Endothelial cell of umbilical vein (primary cell): Measurements from ENCODE around the gene OR2C3. TPM values are rescaled to one million over a fixed set of nuclear protein-coding genes. Genes with fewer than 3 reads are reported as not detected.

Experiments
- BruUV-seq: library from RNA; stranded (reverse); fragments of 400-500 nt; replicated peaks from 2 replicates; lab custom pipeline; 2021; lab: Mats Ljungman, UMichigan
- CTCF ChIA-PET: fragments of 300-600, 350-600 bp; sonication (Branson Sonifier 250); formaldehyde crosslinking; loops from one replicate; lab custom pipeline; 2021; ENCODE audit warnings: antibody characterized with exemption, inconsistent platforms; lab: Charles Lee
- POLR2A ChIA-PET: fragments of 300-600, 350-600 bp; sonication (Branson Sonifier 250); formaldehyde crosslinking; loops from one replicate; lab custom pipeline; 2021; ENCODE audit warnings: antibody characterized with exemption, inconsistent platforms; lab: Charles Lee
- DNase-seq: peaks from one replicate; pipeline ENCODE4 v3.0.0-alpha.2; 2011; ENCODE audit warnings: low read depth, low spot score
- FAIRE-seq: peaks from 2 replicates; lab custom pipeline; 2011; peaks lifted over from hg19 to GRCh38; lab: Jason Lieb, UNC
- H2AFZ ChIP-seq: 2 replicates; pipeline ENCODE4 v1.6.0; 2012; ENCODE audit warnings: low read depth, low read length, control low read depth, inconsistent platforms
- H3K27ac ChIP-seq: 2 replicates; pipeline ENCODE4 v1.5.1; 2011; ENCODE audit warnings: low read depth, mild to moderate bottlenecking, control low read depth, low read length, moderate library complexity; ENCODE audit not compliant: insufficient read depth
- H3K27me3 ChIP-seq, 2 experiments: 2 replicates each; pipeline versions ENCODE4 v1.6.0 to v1.6.1; 2011; ENCODE audit warnings: low read length in 2 of 2, mixed read lengths in 1 of 2; ENCODE audit not compliant: control insufficient read depth in 2 of 2, insufficient read depth in 2 of 2
- H3K36me3 ChIP-seq, 2 experiments: 2 replicates in 1 of 2; 3 replicates in 1 of 2; pipeline ENCODE4 v1.5.1; 2011; ENCODE audit warnings: low read length in 2 of 2, mild to moderate bottlenecking in 1 of 2, moderate library complexity in 1 of 2; ENCODE audit not compliant: control insufficient read depth in 2 of 2, insufficient read depth in 2 of 2; ENCODE audit errors: extremely low read depth in 1 of 2
- H3K4me1 ChIP-seq: 3 replicates; pipeline ENCODE4 v1.5.1; 2011; ENCODE audit warnings: mild to moderate bottlenecking, low read length; ENCODE audit not compliant: control insufficient read depth, insufficient read depth; ENCODE audit errors: extremely low read depth
- H3K4me2 ChIP-seq: 2 replicates; pipeline ENCODE4 v1.6.1; 2011; ENCODE audit warnings: low read length, control low read depth, mixed read lengths; ENCODE audit not compliant: insufficient read depth
- H3K4me3 ChIP-seq, 3 experiments: fragments of 200-600 bp in 1 of 3; sonication (generic), shearing (Covaris generic) in 1 of 3; replicated peaks in 1 of 3; 2 replicates each; pipeline ENCODE4 v1.5.1; 2011 to 2016; ENCODE audit warnings: control low read depth in 3 of 3, low read length in 3 of 3, mild to moderate bottlenecking in 2 of 3, inconsistent platforms in 1 of 3, low read depth in 1 of 3, moderate library complexity in 1 of 3; ENCODE audit not compliant: insufficient read depth in 1 of 3
- H3K79me2 ChIP-seq: 2 replicates; pipeline ENCODE4 v1.6.0; 2012; ENCODE audit warnings: low read length, inconsistent platforms; ENCODE audit not compliant: control insufficient read depth, insufficient read depth
- H3K9ac ChIP-seq: replicated peaks from 2 replicates; pipeline ENCODE3; 2011; ENCODE audit warnings: low read length, control low read depth; ENCODE audit not compliant: insufficient read depth; ENCODE audit errors: extremely low read depth
- H3K9me1 ChIP-seq: replicated peaks from 3 replicates; pipeline ENCODE4 v1.6.0; 2011; ENCODE audit warnings: mild to moderate bottlenecking, low read length; ENCODE audit not compliant: control insufficient read depth, insufficient read depth; ENCODE audit errors: extremely low read depth
- H3K9me3 ChIP-seq: replicated peaks from 2 replicates; pipeline ENCODE4 v1.5.1; 2012; ENCODE audit warnings: low read length, inconsistent platforms; ENCODE audit not compliant: control insufficient read depth, insufficient read depth
- H4K20me1 ChIP-seq: replicated peaks from 2 replicates; pipeline ENCODE3; 2011; ENCODE audit warnings: mild to moderate bottlenecking, low read length; ENCODE audit not compliant: control insufficient read depth, insufficient read depth; ENCODE audit errors: extremely low read depth
- CTCF ChIP-seq, 2 donors: IDR thresholded peaks; 1 replicate in 1 of 2; 2 replicates in 1 of 2; pipeline ENCODE4 v1.5.1; 2011; ENCODE audit warnings: low read length in 2 of 2, mild to moderate bottlenecking in 2 of 2, moderate library complexity in 2 of 2, control low read depth in 1 of 2, inconsistent platforms in 1 of 2, low read depth in 1 of 2; ENCODE audit not compliant: insufficient read depth in 1 of 2; ENCODE audit errors: extremely low read depth in 1 of 2
- EZH2 ChIP-seq: IDR thresholded peaks from 2 replicates; pipeline ENCODE4 v1.6.1; 2012; ENCODE audit warnings: borderline replicate concordance, low read depth, mild to moderate bottlenecking, moderate library complexity, low read length, inconsistent platforms; ENCODE audit not compliant: severe bottlenecking
- FOS ChIP-seq: IDR thresholded peaks from 2 replicates; pipeline ENCODE4 v1.6.1; 2011; ENCODE audit warnings: mild to moderate bottlenecking, low read length, moderate library complexity, borderline replicate concordance; ENCODE audit not compliant: insufficient read depth
- GATA2 ChIP-seq: IDR thresholded peaks from 2 replicates; pipeline ENCODE4 v1.7.0; 2011; ENCODE audit warnings: low read depth, mild to moderate bottlenecking, moderate library complexity, mixed read lengths, low read length; ENCODE audit not compliant: insufficient read length, insufficient read depth
- JUN ChIP-seq: IDR thresholded peaks from 2 replicates; pipeline ENCODE4 v1.6.1; 2011; ENCODE audit warnings: borderline replicate concordance, low read depth; ENCODE audit not compliant: insufficient read length, insufficient read depth
- MAX ChIP-seq: IDR thresholded peaks from 2 replicates; pipeline ENCODE4 v1.6.1; 2011; ENCODE audit not compliant: insufficient read depth, insufficient read length
- MYC ChIP-seq: IDR thresholded peaks from one replicate; pipeline ENCODE4 v1.6.1; 2011; ENCODE audit warnings: mild to moderate bottlenecking, low read depth, low read length
- POLR2A ChIP-seq: IDR thresholded peaks from 2 replicates; pipeline ENCODE4 v1.6.1; 2012; ENCODE audit warnings: low read depth, mild to moderate bottlenecking, control low read depth, low read length
- POLR2AphosphoS5 ChIP-seq: IDR thresholded peaks from 2 replicates; pipeline ENCODE4 v1.6.1; 2012; ENCODE audit warnings: low read depth, mild to moderate bottlenecking, control low read depth, low read length, moderate library complexity; ENCODE audit not compliant: insufficient read depth
- dilution Hi-C: fragments of 300-500 bp; cut with MboI; formaldehyde crosslinking; loops from one replicate; pipeline ENCODE4 v1.15.0; 2019; ENCODE audit warnings: low sequenced_read_pairs; ENCODE audit not compliant: extremely low pct_ligation_motif_present
- intact Hi-C: fragments of 100-400 bp; cut with micrococcal nuclease; formaldehyde crosslinking; loops from one replicate; pipeline ENCODE4 v1.10.0; 2022
- polyA plus RNA-seq, 4 experiments: library from polyadenylated mRNA; depleted of rRNA in 3 of 4; stranded (reverse) in 3 of 4; unstranded in 1 of 4; fragments of >200 nt; gene quantifications; 2 replicates each; pipeline versions ENCODE4 v1.2.1 to v1.2.3, GENCODE V29; 2011 to 2012; ENCODE audit warnings: missing spikeins in 1 of 4
- total RNA-seq: library from RNA; stranded (reverse); gene quantifications from 2 replicates; pipeline ENCODE4 v1.2.3, GENCODE V29; 2021

Gene OR2C3
- total and polyA plus RNA-seq, 2 donors (not counting 3 experiments of a cell fraction or from before 2014, with no cell fraction given), result not detected

GRCh38 chr1:247552231-247552630 lies 16.0 kb upstream of the OR2C3 start:
- Histone ChIP-seq H3K4me2 (no peak overlapping the region), H3K79me2 (no peaks in the 10 kb centered on the region), H3K9me1 (no peaks in the 10 kb centered on the region), H3K9ac (no peak overlapping the region), H2AFZ (no peak overlapping the region), H3K4me3 (no peak overlapping the region), H3K9me3 (peaks cover 4% of the 10 kb centered on the region), H4K20me1 (no peaks in the 10 kb centered on the region), H3K36me3 (no peaks in the 10 kb centered on the region), H3K4me1 (no peaks in the 10 kb centered on the region), H3K27ac (no peak overlapping the region), H3K27me3 (no peaks in the 10 kb centered on the region)
- BruUV-seq, result no TSS peak
- dilution Hi-C loops (no loop called here), intact Hi-C loops (no loop called here)
- DNase-seq, result no peak
- FAIRE-seq, result no peak
- ChIA-PET CTCF (no interaction called here), POLR2A (no interaction called here)
- no peak for TF ChIP-seq MYC
- TF ChIP-seq FOS, result no peak
- no peak for TF ChIP-seq POLR2AphosphoS5
- no peak for TF ChIP-seq MAX
- TF ChIP-seq GATA2, result no peak
- no peak for TF ChIP-seq POLR2A
- no peak for TF ChIP-seq JUN
- TF ChIP-seq EZH2, result no peak
- TF ChIP-seq CTCF (IDR thresholded peaks at IDR 0.05; ENCODE audit: extremely low read depth in 1 of 2, insufficient read depth in 1 of 2, low read depth in 1 of 2, low read length in 2 of 2), result no peak
